BE2C (cell line): ENCODE measurements around the gene ATP5F1C.

Experiments used
- DNase-seq: peaks from one replicate; pipeline ENCODE4 v3.0.0-alpha.2; 2020
- H3K27me3 ChIP-seq: fragments of 250-450 bp; sonication (Bioruptor Pico); 2 replicates; pipeline ENCODE4 v1.5.1; 2020; ENCODE audit warnings: mild to moderate bottlenecking
- H3K36me3 ChIP-seq: fragments of 250-450 bp; sonication (Bioruptor Pico); 2 replicates; pipeline ENCODE4 v1.5.1; 2020; ENCODE audit warnings: mild to moderate bottlenecking
- H3K4me1 ChIP-seq: fragments of 250-450 bp; sonication (Bioruptor Pico); 2 replicates; pipeline ENCODE4 v1.5.1; 2020
- H3K4me3 ChIP-seq: 2 replicates; pipeline ENCODE4 v1.5.1; 2011; ENCODE audit warnings: low read depth, low read length
- H3K9me3 ChIP-seq: fragments of 250-450 bp; sonication (Bioruptor Pico); 2 replicates; pipeline ENCODE4 v1.5.1; 2020
- CTCF ChIP-seq: IDR thresholded peaks from 2 replicates; pipeline ENCODE4 v1.5.1; 2012; ENCODE audit warnings: mild to moderate bottlenecking, low read depth, low read length

The ATP5F1C gene

GRCh38 chr10:7846591-7846990 is 58.6 kb downstream of the ATP5F1C start:
- Histone ChIP-seq H3K4me3 (no peak overlapping the region), H3K9me3 (no peaks in the 10 kb centered on the region), H3K27me3 (no peaks in the 10 kb centered on the region), H3K36me3 (no peaks in the 10 kb centered on the region), H3K4me1 (no peaks in the 10 kb centered on the region)
- no peak for DNase-seq
- no peak for TF ChIP-seq CTCF

DNA sequence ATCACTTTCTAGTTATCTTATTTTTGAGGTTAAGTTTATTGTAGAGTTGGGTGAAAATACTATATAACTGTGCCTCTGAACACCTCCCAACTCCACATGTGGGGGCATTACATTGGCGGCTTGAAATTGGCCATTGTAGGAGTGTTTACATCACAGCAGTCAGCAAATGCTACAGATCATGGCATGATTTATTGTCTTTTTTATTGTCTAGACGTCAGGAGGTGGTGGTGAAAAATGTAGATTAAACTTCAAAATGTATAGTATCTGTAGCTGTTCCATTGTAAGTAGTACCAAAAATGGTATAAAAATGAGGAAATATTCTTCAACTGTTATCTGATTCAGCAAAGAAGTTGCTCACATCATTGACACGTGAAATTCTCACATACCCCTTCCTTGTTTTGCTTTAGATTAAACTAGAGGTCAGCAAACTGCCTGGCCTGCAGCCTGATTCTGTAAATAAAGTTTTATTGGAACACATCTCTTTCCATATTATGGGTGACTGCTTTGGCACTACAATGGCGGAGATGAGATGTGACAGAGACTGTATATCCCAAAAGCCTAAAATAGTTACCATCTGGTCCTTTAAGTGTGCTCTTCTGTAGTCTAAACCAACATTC is 65.4 kb downstream of the ATP5F1C start:
- Histone ChIP-seq H3K4me3 (no peak overlapping the region), H3K9me3 (no peaks in the 10 kb centered on the region), H3K27me3 (no peaks in the 10 kb centered on the region), H3K36me3 (no peaks in the 10 kb centered on the region), H3K4me1 (no peaks in the 10 kb centered on the region)
- no peak for DNase-seq
- no peak for TF ChIP-seq CTCF

GRCh38 chr10:7853890-7854289 is 65.9 kb downstream of the ATP5F1C start:
- Histone ChIP-seq H3K4me1 (no peaks in the 10 kb centered on the region), H3K4me3 (no peak overlapping the region), H3K27me3 (no peaks in the 10 kb centered on the region), H3K36me3 (no peaks in the 10 kb centered on the region), H3K9me3 (no peaks in the 10 kb centered on the region)
- DNase-seq = no peak
- TF ChIP-seq CTCF = no peak

DNA sequence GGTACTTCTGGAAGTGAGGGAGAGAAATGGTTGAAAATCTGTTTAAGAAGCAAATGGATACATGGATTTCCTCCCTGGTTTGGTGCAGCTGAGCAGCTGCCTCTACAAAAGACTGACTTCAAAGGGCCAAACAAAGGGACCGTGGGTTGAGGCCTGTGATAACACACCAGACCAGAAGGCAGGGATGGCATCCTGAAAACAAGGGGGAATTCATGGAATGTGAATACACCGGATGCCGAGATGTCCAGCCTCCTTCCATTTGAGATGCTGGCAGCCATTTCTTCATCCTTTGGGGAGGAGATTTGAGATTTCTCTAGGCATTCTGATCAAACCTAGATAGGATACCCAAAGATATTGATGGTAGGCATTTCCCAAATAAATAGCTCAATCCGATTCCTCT is 67.2 kb downstream of the ATP5F1C start:
- Histone ChIP-seq H3K4me1 (no peaks in the 10 kb centered on the region), H3K27me3 (no peaks in the 10 kb centered on the region), H3K36me3 (no peaks in the 10 kb centered on the region), H3K4me3 (no peak overlapping the region), H3K9me3 (no peaks in the 10 kb centered on the region)
- no peak for TF ChIP-seq CTCF
- no peak for DNase-seq

GRCh38 chr10:7856678-7857077 is 68.7 kb downstream of the ATP5F1C start:
- Histone ChIP-seq H3K4me1 (no peaks in the 10 kb centered on the region), H3K9me3 (no peaks in the 10 kb centered on the region; the same call in 1 of the 2 replicates), H3K27me3 (no peaks in the 10 kb centered on the region), H3K36me3 (no peaks in the 10 kb centered on the region), H3K4me3 (no peak overlapping the region)
- no peak for TF ChIP-seq CTCF
- no peak for DNase-seq

- H3K9me3 ChIP-seq = no peaks in the 10 kb centered on the region; the same call in 1 of the 2 replicates
- DNase-seq = no peak
- no peaks in the 10 kb centered on the region for H3K4me1 ChIP-seq
- no peaks in the 10 kb centered on the region for H3K27me3 ChIP-seq
- no peaks in the 10 kb centered on the region for H3K36me3 ChIP-seq
- TF ChIP-seq CTCF = no peak
- H3K4me3 ChIP-seq = no peak overlapping the region
Observed at GRCh38 chr10:7857262-7857661, 69.3 kb downstream of the ATP5F1C start.
